Body of pancreas (tissue), 4 donors: ENCODE data around the gene NRP2. TPM values are rescaled to one million over a fixed set of nuclear protein-coding genes. Genes with fewer than 3 reads are reported as not detected.

Experiments used
- ATAC-seq: fragments of 150-250 bp; one replicate; pipeline ENCODE4 v1.9.1; 2016
- DNase-seq, 4 donors: peaks; one replicate each; pipeline ENCODE4 v3.0.0-alpha.2; 2019
- H3K27ac ChIP-seq, 4 donors: fragments of 200-600 bp; sonication (generic); 1 replicate in 3 of 4; 2 replicates in 1 of 4; pipeline versions ENCODE4 v1.5.1 to v1.6.1; 2016 to 2019; ENCODE audit warnings: mild to moderate bottlenecking in 1 of 4, mixed read lengths in 1 of 4, moderate library complexity in 1 of 4
- H3K27me3 ChIP-seq, 2 donors: fragments of 200-600 bp; sonication (generic); one replicate each; pipeline ENCODE4 v1.6.0; 2016; ENCODE audit warnings: mild to moderate bottlenecking in 1 of 2
- H3K36me3 ChIP-seq, 2 donors: fragments of 200-600 bp; sonication (generic); replicated peaks in 1 of 2; 2 replicates each; pipeline ENCODE4 v1.5.1; 2016; ENCODE audit warnings: low read depth in 2 of 2; ENCODE audit not compliant: insufficient read depth in 1 of 2
- H3K4me1 ChIP-seq: fragments of 200-600 bp; sonication (generic); one replicate; pipeline ENCODE4 v1.6.0; 2016
- H3K4me3 ChIP-seq, 2 donors: fragments of 200-600 bp; sonication (generic); 1 replicate in 1 of 2; 2 replicates in 1 of 2; pipeline ENCODE4 v1.5.1; 2016 to 2019
- H3K9me3 ChIP-seq, 3 donors: fragments of 200-600 bp; sonication (generic); 1 replicate in 2 of 3; 2 replicates in 1 of 3; pipeline ENCODE4 v1.5.1; 2016
- CTCF ChIP-seq, 7 experiments: fragments of 450-650 bp in 4 of 7; fragments of 200-600 bp in 3 of 7; sonication (generic) in 3 of 7; IDR thresholded peaks; one replicate each; pipeline ENCODE4 v1.5.1; 2016 to 2019; ENCODE audit warnings: antibody characterized with exemption in 7 of 7
- POLR2A ChIP-seq, 3 donors: fragments of 450-650 bp; IDR thresholded peaks; one replicate each; pipeline ENCODE4 v1.6.1; 2016; ENCODE audit warnings: antibody characterized with exemption in 3 of 3, mild to moderate bottlenecking in 2 of 3
- WGBS, 2 donors: methylation state at CpG; one replicate each; pipeline ENCODE4 v1.1.5; 2017; 5-methylcytosine and 5-hydroxymethylcytosine counted together
- intact Hi-C: fragments of 100-400 bp; cut with DNase I; formaldehyde crosslinking; loops from one replicate; pipeline ENCODE4 v1.15.1; 2023
- total RNA-seq, 2 donors: library from RNA; depleted of rRNA; stranded (reverse); fragments of >200 nt; gene quantifications; one replicate each; pipeline ENCODE4 v1.1.0, GENCODE V29; 2016

The NRP2 gene
- total RNA-seq, 2 donors from 2014 or later = 5.7 to 7.6 TPM

GRCh38 chr2:205805136-205805535, 122.8 kb downstream of the NRP2 start:
- peaks cover 26% of the 10 kb centered on the region for H3K4me1 ChIP-seq
- H3K27me3 ChIP-seq = no peaks in the 10 kb centered on the region
- H3K4me3 ChIP-seq = no peak overlapping the region
- no peak for TF ChIP-seq CTCF (IDR thresholded peaks at IDR 0.05)
- no peak for TF ChIP-seq POLR2A (IDR thresholded peaks at IDR 0.05)
- H3K9me3 ChIP-seq = no peaks in the 10 kb centered on the region
- 77 to 93% methylated on average over 8 of the region's 8 CpGs for WGBS, 2 donors
- intact Hi-C loops = no loop called here
- no peaks in the 10 kb centered on the region for H3K36me3 ChIP-seq
- no peak for ATAC-seq
- H3K27ac ChIP-seq = no peak overlapping the region
- DNase-seq = no peak

GRCh38 chr2:205806143-205806905, 124.0 kb downstream of the NRP2 start:
- peaks cover 18% of the 10 kb centered on the region for H3K4me1 ChIP-seq
- no peaks in the 10 kb centered on the region for H3K27me3 ChIP-seq
- peak; percentile 71 to 82 (median 78) for DNase-seq
- H3K9me3 ChIP-seq = no peaks in the 10 kb centered on the region
- peak overlapping the region in 3 of 4 donors; percentile 4 to 55 (median 32) for H3K27ac ChIP-seq
- WGBS, 2 donors = 23 to 25% methylated on average over 18 of the region's 18 CpGs
- ATAC-seq = peak; percentile 93
- TF ChIP-seq CTCF (IDR thresholded peaks at IDR 0.05) (no peak), POLR2A (IDR thresholded peaks at IDR 0.05) (no peak)
- intact Hi-C loops = no loop called here
- no peak overlapping the region for H3K4me3 ChIP-seq
- no peaks in the 10 kb centered on the region for H3K36me3 ChIP-seq

- Histone ChIP-seq H3K4me3 (no peak overlapping the region), H3K27ac (no peak overlapping the region), H3K27me3 (no peaks in the 10 kb centered on the region), H3K9me3 (no peaks in the 10 kb centered on the region), H3K4me1 (peaks cover 18% of the 10 kb centered on the region), H3K36me3 (no peaks in the 10 kb centered on the region)
- WGBS, 2 donors = 82 to 86% methylated on average over 3 of the region's 3 CpGs
- DNase-seq = no peak
- TF ChIP-seq CTCF (IDR thresholded peaks at IDR 0.05) = no peak
- no peak for TF ChIP-seq POLR2A (IDR thresholded peaks at IDR 0.05)
- ATAC-seq = no peak
- intact Hi-C loops = no loop called here
These were observed 124.9 kb downstream of the NRP2 start for GRCh38 chr2:205807229-205807628.

GRCh38 chr2:205807758-205808157, 125.5 kb downstream of the NRP2 start:
- Histone ChIP-seq H3K27me3 (no peaks in the 10 kb centered on the region), H3K36me3 (no peaks in the 10 kb centered on the region), H3K27ac (no peak overlapping the region), H3K4me1 (peaks cover 18% of the 10 kb centered on the region), H3K4me3 (no peak overlapping the region), H3K9me3 (no peaks in the 10 kb centered on the region)
- WGBS, 2 donors = 80 to 82% methylated on average over 6 of the region's 6 CpGs
- intact Hi-C loops = no loop called here
- no peak for DNase-seq
- TF ChIP-seq POLR2A (IDR thresholded peaks at IDR 0.05) (no peak), CTCF (IDR thresholded peaks at IDR 0.05) (no peak)
- no peak for ATAC-seq
